ENCODE results near the gene HAND2. TPM values are rescaled to one million over a fixed set of nuclear protein-coding genes. Genes with fewer than 3 reads are reported as not detected.
A peak's percentile ranks its signal among the peaks of the same experiment; 100 is the strongest.

HAND2 gene
- total RNA-seq, 1 donor from 2014 or later, result not detected

DNA sequence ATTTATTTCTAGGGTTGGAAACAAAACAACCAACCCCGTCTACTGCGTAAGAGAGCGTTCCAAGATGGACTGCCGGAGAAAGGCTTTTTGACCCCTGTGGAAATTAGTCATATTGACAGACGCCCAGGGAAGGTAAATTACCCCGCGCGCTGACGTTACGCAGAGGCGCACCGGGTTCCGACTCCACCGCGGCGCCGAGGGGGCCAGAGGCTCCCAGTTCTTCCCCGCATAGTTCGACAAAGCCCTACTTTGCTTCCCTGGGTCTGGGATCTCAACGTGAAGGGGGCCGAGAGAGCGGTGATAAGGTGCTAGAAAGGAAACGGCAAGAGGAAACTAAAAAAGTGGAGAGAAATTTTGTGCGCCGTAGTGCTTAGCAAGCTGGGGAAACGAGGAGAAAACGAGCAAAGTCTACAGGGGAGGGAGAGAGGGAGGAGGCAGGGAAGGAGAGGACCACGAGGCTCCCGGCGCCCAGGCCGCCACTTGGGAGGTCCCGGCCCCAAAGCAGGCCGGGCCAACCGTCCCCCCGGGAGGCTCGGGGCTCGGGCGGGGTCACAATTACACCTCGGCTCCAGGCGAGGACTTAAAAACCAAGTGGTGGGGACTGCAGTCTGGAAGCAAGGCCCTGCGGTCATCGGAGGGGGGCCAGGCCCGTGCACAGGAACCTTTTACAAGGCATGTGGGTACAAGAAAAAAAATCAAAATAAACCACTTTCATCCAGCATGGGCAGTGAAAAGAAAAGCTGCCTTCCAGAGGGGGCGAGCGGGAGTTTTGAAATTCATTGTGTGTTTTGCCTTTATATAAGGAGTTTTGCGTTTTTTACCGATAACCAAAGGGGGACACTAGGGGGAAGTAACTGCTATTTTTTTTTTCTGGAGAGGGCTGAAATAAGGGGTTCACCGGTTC is 13.2 kb downstream of the HAND2 start:
- Mint-ChIP-seq H3K27me3 (ENCODE audit: unreplicated experiment) (peaks cover 30% of the 10 kb centered on the region), H3K4me3 (ENCODE audit: unreplicated experiment) (peak overlapping the region; percentile 80), H3K36me3 (ENCODE audit: unreplicated experiment) (peaks cover 7% of the 10 kb centered on the region), H3K9me3 (ENCODE audit: unreplicated experiment) (peaks cover 16% of the 10 kb centered on the region), H3K4me1 (ENCODE audit: low read depth, unreplicated experiment) (peaks cover 34% of the 10 kb centered on the region), H3K27ac (ENCODE audit: unreplicated experiment) (no peak overlapping the region)
- TF ChIP-seq, protein P1, sequence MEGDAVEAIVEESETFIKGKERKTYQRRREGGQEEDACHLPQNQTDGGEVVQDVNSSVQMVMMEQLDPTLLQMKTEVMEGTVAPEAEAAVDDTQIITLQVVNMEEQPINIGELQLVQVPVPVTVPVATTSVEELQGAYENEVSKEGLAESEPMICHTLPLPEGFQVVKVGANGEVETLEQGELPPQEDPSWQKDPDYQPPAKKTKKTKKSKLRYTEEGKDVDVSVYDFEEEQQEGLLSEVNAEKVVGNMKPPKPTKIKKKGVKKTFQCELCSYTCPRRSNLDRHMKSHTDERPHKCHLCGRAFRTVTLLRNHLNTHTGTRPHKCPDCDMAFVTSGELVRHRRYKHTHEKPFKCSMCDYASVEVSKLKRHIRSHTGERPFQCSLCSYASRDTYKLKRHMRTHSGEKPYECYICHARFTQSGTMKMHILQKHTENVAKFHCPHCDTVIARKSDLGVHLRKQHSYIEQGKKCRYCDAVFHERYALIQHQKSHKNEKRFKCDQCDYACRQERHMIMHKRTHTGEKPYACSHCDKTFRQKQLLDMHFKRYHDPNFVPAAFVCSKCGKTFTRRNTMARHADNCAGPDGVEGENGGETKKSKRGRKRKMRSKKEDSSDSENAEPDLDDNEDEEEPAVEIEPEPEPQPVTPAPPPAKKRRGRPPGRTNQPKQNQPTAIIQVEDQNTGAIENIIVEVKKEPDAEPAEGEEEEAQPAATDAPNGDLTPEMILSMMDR (IDR thresholded peaks at IDR 0.05; ENCODE audit: partially characterized antibody, unreplicated experiment), result no peak
- DNase-seq, result no peak

DNA sequence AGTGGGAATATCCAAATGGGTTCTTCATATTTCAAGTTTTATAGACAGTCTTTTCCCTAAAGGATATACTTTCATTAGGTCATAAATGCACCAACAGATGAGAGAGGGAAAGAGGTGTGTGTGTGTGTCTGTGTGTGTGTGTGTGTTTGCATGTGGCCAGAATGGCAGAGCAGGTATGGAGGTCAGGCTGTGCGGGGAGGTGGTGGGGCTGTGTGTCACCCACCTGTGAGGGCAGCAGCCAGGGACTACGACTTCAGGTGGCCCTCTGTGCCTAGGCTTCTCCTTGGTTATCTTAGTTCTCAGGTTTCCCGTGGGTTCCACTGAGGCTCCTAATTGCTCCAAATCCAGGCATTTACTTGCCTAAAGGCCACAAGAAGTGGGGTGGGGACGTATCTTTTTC is 14.6 kb downstream of the HAND2 start:
- Mint-ChIP-seq H3K27me3 (ENCODE audit: unreplicated experiment) (peaks cover 29% of the 10 kb centered on the region), H3K4me1 (ENCODE audit: low read depth, unreplicated experiment) (peaks cover 27% of the 10 kb centered on the region), H3K27ac (ENCODE audit: unreplicated experiment) (no peak overlapping the region), H3K4me3 (ENCODE audit: unreplicated experiment) (no peak overlapping the region), H3K36me3 (ENCODE audit: unreplicated experiment) (peaks cover 6% of the 10 kb centered on the region), H3K9me3 (ENCODE audit: unreplicated experiment) (peaks cover 15% of the 10 kb centered on the region)
- TF ChIP-seq, protein P1 (IDR thresholded peaks at IDR 0.05; ENCODE audit: partially characterized antibody, unreplicated experiment), result no peak
- no peak for DNase-seq

DNA sequence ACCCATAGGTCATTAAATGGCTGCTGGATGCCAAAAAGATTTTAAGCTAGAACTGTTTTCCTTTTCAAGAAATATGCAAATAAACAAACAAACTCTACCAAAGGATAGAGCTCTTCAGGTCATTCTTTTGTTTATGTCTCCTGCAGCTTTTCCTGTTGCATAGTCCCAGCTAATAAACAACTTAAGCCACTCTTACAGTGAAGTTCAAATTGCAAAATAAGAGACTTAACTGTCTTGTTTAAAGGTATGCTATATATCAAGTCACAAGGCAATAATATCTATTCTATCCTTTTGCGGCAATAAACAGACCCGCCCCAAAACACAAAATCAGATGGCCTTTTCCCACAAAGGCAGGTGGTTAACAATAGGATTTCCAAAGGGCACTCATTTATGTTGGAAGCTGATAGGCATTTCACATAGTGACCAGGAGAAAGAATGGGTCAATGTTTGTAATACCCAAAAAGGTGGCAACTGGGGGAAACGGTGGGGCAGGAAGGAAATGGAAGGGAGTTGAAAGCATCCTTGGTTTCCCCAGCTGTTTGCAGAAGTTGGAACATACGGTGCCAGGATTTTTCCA is 15.3 kb downstream of the HAND2 start:
- Mint-ChIP-seq H3K27me3 (ENCODE audit: unreplicated experiment) (peaks cover 29% of the 10 kb centered on the region), H3K27ac (ENCODE audit: unreplicated experiment) (no peak overlapping the region), H3K9me3 (ENCODE audit: unreplicated experiment) (peaks cover 17% of the 10 kb centered on the region), H3K4me1 (ENCODE audit: low read depth, unreplicated experiment) (peaks cover 23% of the 10 kb centered on the region), H3K4me3 (ENCODE audit: unreplicated experiment) (no peak overlapping the region), H3K36me3 (ENCODE audit: unreplicated experiment) (no peaks in the 10 kb centered on the region)
- DNase-seq, result no peak
- TF ChIP-seq, protein P1 (IDR thresholded peaks at IDR 0.05; ENCODE audit: partially characterized antibody, unreplicated experiment), result no peak

DNA sequence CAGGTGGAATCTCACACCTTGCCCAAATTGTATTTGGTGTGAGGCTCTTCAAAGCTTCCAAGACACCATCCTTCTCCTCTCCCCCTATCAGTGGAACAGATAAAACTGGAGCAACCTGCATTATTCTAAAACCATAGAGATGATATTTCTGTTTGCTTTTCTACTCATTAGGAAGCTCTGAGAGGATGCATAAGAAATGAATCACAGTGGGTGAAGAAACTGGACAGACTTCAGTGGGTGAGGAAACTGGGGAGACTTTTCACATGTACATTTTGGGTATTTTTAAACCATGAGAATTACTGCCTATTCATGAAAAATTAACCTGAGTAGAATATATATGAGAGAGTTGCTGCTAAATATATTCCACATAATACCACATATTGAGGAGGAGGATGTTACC is 16.4 kb downstream of the HAND2 start:
- Mint-ChIP-seq H3K4me3 (ENCODE audit: unreplicated experiment) (no peak overlapping the region), H3K36me3 (ENCODE audit: unreplicated experiment) (no peaks in the 10 kb centered on the region), H3K27ac (ENCODE audit: unreplicated experiment) (no peak overlapping the region), H3K4me1 (ENCODE audit: low read depth, unreplicated experiment) (peaks cover 18% of the 10 kb centered on the region), H3K27me3 (ENCODE audit: unreplicated experiment) (peaks cover 29% of the 10 kb centered on the region), H3K9me3 (ENCODE audit: unreplicated experiment) (peaks cover 13% of the 10 kb centered on the region)
- TF ChIP-seq, protein P1 (IDR thresholded peaks at IDR 0.05; ENCODE audit: partially characterized antibody, unreplicated experiment), result no peak
- no peak for DNase-seq
